IMR-90 (cell line): ENCODE measurements around the gene ANXA7. TPM values are rescaled to one million over a fixed set of nuclear protein-coding genes. Genes with fewer than 3 reads are reported as not detected.

ENCODE experiments used
- ATAC-seq: fragments of 200-7000 bp; cut with Tn5 transposase; 2 replicates; pipeline ENCODE4 v1.9.1; 2020; ENCODE audit warnings: low read depth, mild to moderate bottlenecking, moderate library complexity
- BruUV-seq: library from RNA; stranded (reverse); fragments of 400-500 nt; replicated peaks from 2 replicates; lab custom pipeline; 2021; lab: Mats Ljungman, UMichigan
- CTCF ChIA-PET: fragments of 300-600 bp; formaldehyde crosslinking; extraction: SDS; loops from one replicate; lab custom pipeline; 2021; ENCODE audit warnings: antibody characterized with exemption; lab: Yijun Ruan, JAX
- POLR2A ChIA-PET: fragments of 300-600 bp; sonication (Branson Sonifier 250); formaldehyde crosslinking; loops from one replicate; lab custom pipeline; 2022; ENCODE audit warnings: antibody characterized with exemption; ENCODE audit not compliant: unreplicated experiment; lab: Charles Lee
- DNase-seq: peaks from one replicate; pipeline ENCODE4 v3.0.0; 2013
- H2AFZ ChIP-seq: replicated peaks from 2 replicates; pipeline ENCODE3; 2013; ENCODE audit warnings: low read length, mild to moderate bottlenecking; ENCODE audit not compliant: poor library complexity
- H2AK5ac ChIP-seq: 2 replicates; pipeline ENCODE4 v1.6.1; 2013; ENCODE audit warnings: low read depth, low read length, inconsistent platforms
- H2AK9ac ChIP-seq: replicated peaks from 2 replicates; pipeline ENCODE3; 2013; ENCODE audit warnings: mild to moderate bottlenecking, low read depth, low read length, moderate library complexity; ENCODE audit not compliant: poor library complexity
- H2BK120ac ChIP-seq: 2 replicates; pipeline ENCODE4 v1.6.1; 2013; ENCODE audit warnings: low read depth, low read length, inconsistent platforms
- H2BK15ac ChIP-seq: 3 replicates; pipeline ENCODE4 v1.6.1; 2013; ENCODE audit warnings: low read depth, low read length, inconsistent platforms
- H2BK20ac ChIP-seq: 2 replicates; pipeline ENCODE4 v1.6.1; 2013; ENCODE audit warnings: low read depth, mild to moderate bottlenecking, inconsistent platforms, low read length, moderate library complexity
- H2BK5ac ChIP-seq: 2 replicates; pipeline ENCODE4 v1.6.1; 2013; ENCODE audit warnings: mild to moderate bottlenecking, low read depth, low read length, inconsistent platforms; ENCODE audit not compliant: poor library complexity, severe bottlenecking
- H3K14ac ChIP-seq: replicated peaks from 2 replicates; pipeline ENCODE4 v1.6.1; 2013; ENCODE audit warnings: low read depth, low read length, inconsistent platforms
- H3K18ac ChIP-seq: 2 replicates; pipeline ENCODE4 v1.6.1; 2013; ENCODE audit warnings: low read depth, low read length, control low read depth
- H3K23ac ChIP-seq: 2 replicates; pipeline ENCODE4 v1.6.1; 2013; ENCODE audit warnings: low read depth, low read length, inconsistent platforms
- H3K27ac ChIP-seq: 2 replicates; pipeline ENCODE4 v1.5.1; 2013; ENCODE audit warnings: mild to moderate bottlenecking, control low read depth, low read length; ENCODE audit not compliant: insufficient read depth
- H3K27me3 ChIP-seq: 2 replicates; pipeline ENCODE4 v1.6.1; 2013; ENCODE audit warnings: low read length; ENCODE audit not compliant: control insufficient read depth, insufficient read depth
- H3K36me3 ChIP-seq: 2 replicates; pipeline ENCODE4 v1.6.1; 2013; ENCODE audit warnings: low read length, mixed read lengths; ENCODE audit not compliant: control insufficient read depth, insufficient read depth
- H3K4ac ChIP-seq: 2 replicates; pipeline ENCODE4 v1.6.1; 2013; ENCODE audit warnings: low read depth, low read length, inconsistent platforms
- H3K4me1 ChIP-seq: 2 replicates; pipeline ENCODE4 v1.6.1; 2013; ENCODE audit warnings: low read length, mixed read lengths; ENCODE audit not compliant: control insufficient read depth, insufficient read depth
- H3K4me2 ChIP-seq: 2 replicates; pipeline ENCODE4 v1.6.1; 2013; ENCODE audit warnings: low read depth, mild to moderate bottlenecking, control low read depth, low read length, moderate library complexity
- H3K4me3 ChIP-seq: 2 replicates; pipeline ENCODE4 v1.5.1; 2013; ENCODE audit warnings: low read depth, mild to moderate bottlenecking, control low read depth, low read length, moderate library complexity; ENCODE audit not compliant: insufficient read depth
- H3K56ac ChIP-seq: 2 replicates; pipeline ENCODE4 v1.6.1; 2013; ENCODE audit warnings: low read length, inconsistent platforms; ENCODE audit not compliant: insufficient read depth; ENCODE audit errors: extremely low read depth
- H3K79me1 ChIP-seq, 2 experiments: 2 replicates each; pipeline ENCODE4 v1.6.1; 2013; ENCODE audit warnings: low read length in 2 of 2, inconsistent platforms in 1 of 2, low read depth in 1 of 2
- H3K9ac ChIP-seq: 2 replicates; pipeline ENCODE4 v1.6.1; 2013; ENCODE audit warnings: low read depth, low read length, control low read depth
- H3K9me1 ChIP-seq: 2 replicates; pipeline ENCODE4 v1.6.1; 2013; ENCODE audit warnings: low read length, inconsistent platforms; ENCODE audit not compliant: insufficient read depth
- H3K9me3 ChIP-seq: 2 replicates; pipeline ENCODE4 v1.6.1; 2013; ENCODE audit warnings: low read length; ENCODE audit not compliant: control insufficient read depth, insufficient read depth
- H4K20me1 ChIP-seq: 2 replicates; pipeline ENCODE4 v1.6.1; 2013; ENCODE audit warnings: low read length, inconsistent platforms; ENCODE audit not compliant: insufficient read depth
- H4K5ac ChIP-seq: 2 replicates; pipeline ENCODE4 v1.6.1; 2013; ENCODE audit warnings: mild to moderate bottlenecking, low read depth, low read length, control low read depth
- H4K8ac ChIP-seq, 2 experiments: 2 replicates each; pipeline ENCODE4 v1.6.1; 2013; ENCODE audit warnings: low read depth in 2 of 2, low read length in 2 of 2, control low read depth in 1 of 2, inconsistent platforms in 1 of 2
- H4K91ac ChIP-seq: 2 replicates; pipeline ENCODE4 v1.6.1; 2013; ENCODE audit warnings: low read depth, low read length, inconsistent platforms; ENCODE audit not compliant: insufficient read depth
- BHLHE40 ChIP-seq: fragments of 150-350 bp; IDR thresholded peaks from 2 replicates; pipeline ENCODE4 v1.6.1; 2016; ENCODE audit warnings: mild to moderate bottlenecking, low read depth, low read length
- CEBPB ChIP-seq: IDR thresholded peaks from 2 replicates; pipeline ENCODE4 v1.6.1; 2012; ENCODE audit warnings: low read depth, low read length, improper control_type of control experiment
- CHD1 ChIP-seq: IDR thresholded peaks from 2 replicates; pipeline ENCODE4 v1.6.1; 2012; ENCODE audit warnings: low read depth, low read length, improper control_type of control experiment
- CTCF ChIP-seq: conservative IDR thresholded peaks from 2 replicates; pipeline ENCODE4 v1.5.1; 2012; ENCODE audit warnings: mild to moderate bottlenecking, low read depth, low read length, improper control_type of control experiment
- MAFK ChIP-seq: IDR thresholded peaks from 2 replicates; pipeline ENCODE4 v1.6.1; 2012; ENCODE audit warnings: low read depth, low read length, improper control_type of control experiment
- MAZ ChIP-seq: IDR thresholded peaks from 2 replicates; pipeline ENCODE4 v1.6.1; 2012; ENCODE audit warnings: low read depth, mild to moderate bottlenecking, low read length, improper control_type of control experiment, moderate library complexity, borderline replicate concordance
- MXI1 ChIP-seq: IDR thresholded peaks from 2 replicates; pipeline ENCODE4 v1.6.1; 2012; ENCODE audit warnings: low read depth, mild to moderate bottlenecking, low read length, moderate library complexity, borderline replicate concordance
- POLR2A ChIP-seq: IDR thresholded peaks from 2 replicates; pipeline ENCODE4 v1.6.1; 2012; ENCODE audit warnings: mild to moderate bottlenecking, low read depth, low read length
- RAD21 ChIP-seq: IDR thresholded peaks from 2 replicates; pipeline ENCODE4 v1.6.1; 2012; ENCODE audit warnings: low read length, improper control_type of control experiment
- RCOR1 ChIP-seq: IDR thresholded peaks from 2 replicates; pipeline ENCODE4 v1.6.1; 2012; ENCODE audit warnings: mild to moderate bottlenecking, low read length, improper control_type of control experiment; ENCODE audit not compliant: insufficient replicate concordance
- RFX5 ChIP-seq: IDR thresholded peaks from 2 replicates; pipeline ENCODE4 v1.8.0; 2012; ENCODE audit warnings: low read depth, mild to moderate bottlenecking, low read length, moderate library complexity
- SMC3 ChIP-seq: fragments of 150-350 bp; IDR thresholded peaks from 2 replicates; pipeline ENCODE4 v1.6.1; 2016; ENCODE audit warnings: low read depth, mild to moderate bottlenecking, antibody characterized with exemption, low read length, moderate library complexity
- USF2 ChIP-seq: fragments of 150-350 bp; IDR thresholded peaks from 2 replicates; pipeline ENCODE4 v1.6.1; 2017; ENCODE audit warnings: mild to moderate bottlenecking, antibody characterized with exemption, low read length, low read depth
- WGBS, 2 experiments: methylation state at CpG; one replicate each; pipeline versions ENCODE4 v1.1.5 to v1.1.7; 2013; ENCODE audit warnings: missing lambda C conversion rate in 2 of 2; ENCODE audit not compliant: insufficient read length in 1 of 2; ENCODE audit errors: extremely low coverage in 2 of 2; 5-methylcytosine and 5-hydroxymethylcytosine counted together
- dilution Hi-C: fragments of 300-500 bp; cut with HindIII; formaldehyde crosslinking; loops from one replicate; pipeline ENCODE4 v1.14.3; 2018; ENCODE audit warnings: low sequenced_read_pairs; ENCODE audit not compliant: unreplicated experiment
- in situ Hi-C: fragments of 300-500 bp; cut with MboI; formaldehyde crosslinking; loops from 3 replicates; pipeline ENCODE4 v1.14.3; 2019; ENCODE audit warnings: low sequenced_read_pairs, inconsistent platforms, mixed read lengths
- intact Hi-C: fragments of 100-400 bp; cut with micrococcal nuclease; formaldehyde crosslinking; loops from 2 replicates; pipeline ENCODE4 v1.10.0; 2022
- polyA plus RNA-seq, 3 experiments: library from polyadenylated mRNA; depleted of rRNA; stranded (reverse); fragments of >200 nt; gene quantifications; 2 replicates each; pipeline ENCODE4 v1.2.3, GENCODE V29; 2012; ENCODE audit warnings: low replicate concordance in 1 of 3
- total RNA-seq: library from RNA; depleted of rRNA; stranded (reverse); fragments of >200 nt; gene quantifications from 2 replicates; pipeline ENCODE4 v1.2.3, GENCODE V29; 2012

The ANXA7 gene
- total and polyA plus RNA-seq, 2 of the 4 experiments (the other 2 are of a cell fraction) = 77.4 to 120 TPM

GRCh38 chr10:73386583-73386982 is 27.3 kb downstream of the ANXA7 start:
- intact Hi-C loops (no loop called here), dilution Hi-C loops (no loop called here), in situ Hi-C loops (no loop called here)
- Histone ChIP-seq H4K20me1 (no peaks in the 10 kb centered on the region), H3K9me1 (no peaks in the 10 kb centered on the region), H3K23ac (no peak overlapping the region), H3K36me3 (peaks cover 36% of the 10 kb centered on the region), H3K27ac (no peak overlapping the region), H3K4ac (no peak overlapping the region), H3K9me3 (no peaks in the 10 kb centered on the region), H3K14ac (no peak overlapping the region), H2AK5ac (no peak overlapping the region), H3K9ac (no peak overlapping the region), H2AFZ (no peak overlapping the region), H3K79me1 (peaks cover 0 to 4% of the 10 kb centered on the region in 2 experiments; a peak in 2 of 4 replicates), H2BK5ac (no peak overlapping the region), H4K8ac (no peak overlapping the region), H2BK120ac (no peak overlapping the region), H2AK9ac (no peak overlapping the region), H4K5ac (no peak overlapping the region), H3K27me3 (no peaks in the 10 kb centered on the region), H3K18ac (no peak overlapping the region), H2BK15ac (no peak overlapping the region), H3K56ac (no peak overlapping the region), H4K91ac (no peak overlapping the region), H3K4me3 (no peak overlapping the region), H3K4me2 (no peak overlapping the region), H2BK20ac (no peak overlapping the region), H3K4me1 (no peaks in the 10 kb centered on the region)
- ChIA-PET CTCF (no interaction called here), POLR2A (no interaction called here)
- BruUV-seq = no TSS peak
- DNase-seq = no peak
- no peak for TF ChIP-seq CTCF
- no peak for TF ChIP-seq MAFK
- no peak for TF ChIP-seq RAD21
- no peak for TF ChIP-seq MAZ
- no peak for TF ChIP-seq MXI1
- TF ChIP-seq RCOR1 = no peak
- TF ChIP-seq CHD1 = no peak
- TF ChIP-seq POLR2A = no peak
- TF ChIP-seq BHLHE40 = no peak
- TF ChIP-seq USF2 = no peak
- no peak for TF ChIP-seq CEBPB
- no peak for TF ChIP-seq RFX5
- no peak for TF ChIP-seq SMC3
- ATAC-seq = no peak
- 100% methylated on average over 4 of the region's 7 CpGs; no CpG with 5 or more reads in 1 of the 2 experiments for WGBS, 2 experiments
